CD4-positive, alpha-beta T cell (primary cell): ENCODE measurements around the gene LTA. TPM values are rescaled to one million over a fixed set of nuclear protein-coding genes. Genes with fewer than 3 reads are reported as not detected.

Source experiments
- ATAC-seq: fragments of 200-7000 bp; cut with Tn5 transposase; one replicate; pipeline ENCODE4 v1.10.0; 2022; ENCODE audit warnings: mild to moderate bottlenecking; ENCODE audit not compliant: poor library complexity
- CTCF ChIA-PET: fragments of 350-600 bp; sonication (Branson Sonifier 250); formaldehyde crosslinking; loops from one replicate; lab custom pipeline; 2021; ENCODE audit warnings: antibody characterized with exemption, inconsistent platforms; lab: Charles Lee
- POLR2A ChIA-PET: fragments of 350-600 bp; sonication (Branson Sonifier 250); formaldehyde crosslinking; loops from one replicate; lab custom pipeline; 2021; ENCODE audit warnings: antibody characterized with exemption, inconsistent platforms; lab: Charles Lee
- DNase-seq, 14 experiments: peaks; one replicate each; pipeline ENCODE4 v3.0.0-alpha.2; 2013 to 2020; ENCODE audit warnings: mixed read lengths in 2 of 14
- H3K27ac ChIP-seq, 2 donors: one replicate each; pipeline versions ENCODE4 v1.5.1 to v1.7.0; 2013; ENCODE audit warnings: low read length in 2 of 2, low read depth in 1 of 2, mild to moderate bottlenecking in 1 of 2
- H3K27me3 ChIP-seq, 2 experiments: 1 replicate in 1 of 2; 2 replicates in 1 of 2; pipeline versions ENCODE4 v1.6.1 to v1.7.0; 2013; ENCODE audit warnings: low read length in 2 of 2, control low read depth in 1 of 2, mild to moderate bottlenecking in 1 of 2, moderate library complexity in 1 of 2; ENCODE audit not compliant: insufficient read depth in 2 of 2, control insufficient read depth in 1 of 2
- H3K36me3 ChIP-seq: one replicate; pipeline ENCODE4 v1.6.1; 2013; ENCODE audit warnings: low read length, control low read depth; ENCODE audit not compliant: insufficient read depth
- H3K4me1 ChIP-seq: one replicate; pipeline ENCODE4 v1.6.1; 2013; ENCODE audit warnings: low read length, control low read depth; ENCODE audit not compliant: insufficient read depth
- H3K4me3 ChIP-seq: one replicate; pipeline ENCODE4 v1.5.1; 2013; ENCODE audit warnings: mild to moderate bottlenecking, low read length, moderate library complexity
- H3K9me3 ChIP-seq, 2 experiments: 1 replicate in 1 of 2; 2 replicates in 1 of 2; pipeline versions ENCODE4 v1.6.1 to v1.7.0; 2013; ENCODE audit warnings: low read length in 2 of 2, mild to moderate bottlenecking in 2 of 2, control low read depth in 1 of 2, moderate library complexity in 1 of 2; ENCODE audit not compliant: control insufficient read depth in 1 of 2, insufficient read depth in 1 of 2
- H3K27ac Mint-ChIP-seq: one replicate; pipeline ENCODE4 v1.8.0; 2020; ENCODE audit warnings: mixed read lengths
- H3K27me3 Mint-ChIP-seq: one replicate; pipeline ENCODE4 v1.8.0; 2021; ENCODE audit warnings: mixed read lengths
- H3K36me3 Mint-ChIP-seq: one replicate; pipeline ENCODE4 v1.8.0; 2021; ENCODE audit warnings: low read depth, mixed read lengths
- H3K4me1 Mint-ChIP-seq: one replicate; pipeline ENCODE4 v1.8.0; 2021; ENCODE audit warnings: low read depth, mixed read lengths
- H3K4me3 Mint-ChIP-seq: one replicate; pipeline ENCODE4 v1.8.0; 2020; ENCODE audit warnings: mild to moderate bottlenecking, mixed read lengths
- H3K9me3 Mint-ChIP-seq: one replicate; pipeline ENCODE4 v1.8.0; 2020; ENCODE audit warnings: mixed read lengths
- CTCF ChIP-seq: fragments of 200-600 bp; IDR thresholded peaks from one replicate; pipeline ENCODE4 v1.8.0; 2022; ENCODE audit warnings: antibody characterized with exemption, mild to moderate bottlenecking
- intact Hi-C, 2 experiments: fragments of 100-400 bp; cut with DNase I in 1 of 2; cut with micrococcal nuclease in 1 of 2; formaldehyde crosslinking; loops; one replicate each; pipeline versions ENCODE4 v1.15.1 to v1.9.0; 2023 to 2025; cut with DNase I, micrococcal nuclease
- total RNA-seq, 174 experiments: library from RNA in 2 of 174; stranded (reverse) in 2 of 174; gene quantifications; one replicate each; pipeline ENCODE4 v1.2.3 and lab custom pipeline; 2021 to 2026

The LTA gene
- total RNA-seq, 2 experiments from 2014 or later: 15.4 to 16.7 TPM

DNA sequence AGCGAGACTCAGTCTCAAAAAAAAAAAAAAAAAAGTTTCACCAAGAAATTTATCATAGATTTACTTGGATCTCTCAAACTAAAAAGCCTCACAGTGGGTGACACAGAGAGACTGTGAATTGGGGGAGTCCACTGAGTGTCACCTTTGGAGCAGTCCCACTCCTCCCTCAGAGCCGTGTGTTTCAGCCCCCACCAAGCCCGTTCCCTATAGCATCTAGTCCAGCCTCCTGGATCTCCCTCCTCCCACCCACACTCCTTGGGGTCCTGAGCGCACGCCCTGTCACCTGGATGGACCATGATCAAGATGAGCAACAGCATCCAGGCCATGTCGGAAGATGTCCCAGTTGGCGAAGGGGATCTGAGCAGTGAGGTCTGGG is 20.3 kb downstream of the LTA start:
- ChIA-PET POLR2A (interaction anchor here (1.1 to 29.8 kb wide), 4 partner anchors 21 to 51 kb away, joined by 4 to 1160 read pairs (median 14); partner anchors contain the start of genes DDX39B, LST1, LTA and LTB), CTCF (interaction anchor here (1.3 to 8.1 kb wide), 3 partner anchors 11 to 43 kb away, joined by 4 to 353 read pairs (median 284); partner anchors contain the start of genes ATP6V1G2, LST1, LTB and NFKBIL1)
- Histone ChIP-seq H3K36me3 (no peaks in the 10 kb centered on the region), H3K9me3 (no peaks in the 10 kb centered on the region), H3K4me1 (peaks cover 74% of the 10 kb centered on the region), H3K27me3 (no peaks in the 10 kb centered on the region), H3K4me3 (no peak overlapping the region), H3K27ac (peak overlapping the region; percentile 34 to 55)
- H3K27ac Mint-ChIP-seq: peak overlapping the region; percentile 81
- TF ChIP-seq CTCF: no peak
- no peak for ATAC-seq
- DNase-seq: no peak
- no peaks in the 10 kb centered on the region for H3K36me3 Mint-ChIP-seq
- H3K4me1 Mint-ChIP-seq: peaks cover 53% of the 10 kb centered on the region
- intact Hi-C loops: no loop called here
- peak overlapping the region; percentile 6 for H3K4me3 Mint-ChIP-seq
- no peaks in the 10 kb centered on the region for H3K27me3 Mint-ChIP-seq
- no peaks in the 10 kb centered on the region for H3K9me3 Mint-ChIP-seq

GRCh38 chr6:31597006-31597405 is 24.9 kb downstream of the LTA start:
- no peaks in the 10 kb centered on the region for H3K36me3 ChIP-seq
- peaks cover 40% of the 10 kb centered on the region for H3K4me1 Mint-ChIP-seq
- H3K27me3 Mint-ChIP-seq: no peaks in the 10 kb centered on the region
- H3K4me3 ChIP-seq: no peak overlapping the region
- DNase-seq: peak in 9 of 14 experiments; percentile 26 to 85 (median 45)
- no peak overlapping the region for H3K27ac ChIP-seq
- H3K36me3 Mint-ChIP-seq: no peaks in the 10 kb centered on the region
- peak overlapping the region; percentile 7 for H3K4me3 Mint-ChIP-seq
- H3K4me1 ChIP-seq: peaks cover 60% of the 10 kb centered on the region
- H3K9me3 Mint-ChIP-seq: no peaks in the 10 kb centered on the region
- CTCF ChIA-PET: interaction anchor here (0.7 to 8.1 kb wide), 16 partner anchors 10 to 103 kb away, joined by 3 to 353 read pairs (median 4); partner anchors contain the start of genes AIF1, ATP6V1G2, BAG6 and DDX39B
- peak overlapping the region; percentile 70 for H3K27ac Mint-ChIP-seq
- POLR2A ChIA-PET: interaction anchor here (0.7 to 29.8 kb wide), 7 partner anchors 18 to 134 kb away, joined by 3 to 1160 read pairs (median 5); partner anchors contain the start of genes AIF1, ATP6V1G2, DDX39B and LST1
- no peaks in the 10 kb centered on the region for H3K27me3 ChIP-seq
- peak; percentile 89 for ATAC-seq
- intact Hi-C loops: loop anchor here (1.0 to 5.0 kb wide), 2 partner anchors 16 to 200 kb away; no protein-coding TSS in a partner anchor
- no peaks in the 10 kb centered on the region for H3K9me3 ChIP-seq
- peak; percentile 76 for TF ChIP-seq CTCF

- Histone ChIP-seq H3K4me3 (no peak overlapping the region), H3K9me3 (no peaks in the 10 kb centered on the region), H3K36me3 (no peaks in the 10 kb centered on the region), H3K27ac (no peak overlapping the region), H3K4me1 (no peaks in the 10 kb centered on the region), H3K27me3 (no peaks in the 10 kb centered on the region)
- ATAC-seq (no peak), DNase-seq (no peak)
- no peak overlapping the region for H3K4me3 Mint-ChIP-seq
- intact Hi-C loops: no loop called here
- POLR2A ChIA-PET: no interaction called here
- no peak for TF ChIP-seq CTCF
- CTCF ChIA-PET: interaction anchor here (1.5 kb wide), 1 partner anchor 10 kb away, joined by 5 read pairs; no protein-coding TSS in a partner anchor
- H3K36me3 Mint-ChIP-seq: no peaks in the 10 kb centered on the region
- no peak overlapping the region for H3K27ac Mint-ChIP-seq
- H3K27me3 Mint-ChIP-seq: no peaks in the 10 kb centered on the region
- H3K4me1 Mint-ChIP-seq: no peaks in the 10 kb centered on the region
- no peaks in the 10 kb centered on the region for H3K9me3 Mint-ChIP-seq
Observed at GRCh38 chr6:31607317-31607716, 35.2 kb downstream of the LTA start.
